CD14-positive monocyte (primary cell): ENCODE data around the gene FRAS1. TPM values are rescaled to one million over a fixed set of nuclear protein-coding genes. Genes with fewer than 3 reads are reported as not detected.
"Not testable (repeated sequence)": the region's sequence is repeated elsewhere in the genome, so short reads cannot be mapped to it uniquely, and the experiment has no call there.

Source experiments
- DNase-seq, 3 donors: peaks; one replicate each; pipeline ENCODE4 v3.0.0-alpha.2; 2011 to 2022
- H2AFZ ChIP-seq: 2 replicates; pipeline ENCODE4 v1.6.0; 2012; ENCODE audit warnings: mild to moderate bottlenecking, low read depth, low read length, inconsistent platforms; ENCODE audit not compliant: insufficient read depth, poor library complexity, severe bottlenecking
- H3K27ac ChIP-seq, 2 donors: 1 replicate in 1 of 2; 2 replicates in 1 of 2; pipeline ENCODE4 v1.5.1; 2012 to 2013; ENCODE audit warnings: low read length in 2 of 2, control low read depth in 1 of 2, inconsistent platforms in 1 of 2, low read depth in 1 of 2, mild to moderate bottlenecking in 1 of 2
- H3K27me3 ChIP-seq, 2 donors: one replicate each; pipeline versions ENCODE4 v1.6.0 to v1.6.1; 2011 to 2013; ENCODE audit warnings: low read length in 2 of 2; ENCODE audit not compliant: control insufficient read depth in 2 of 2, insufficient read depth in 2 of 2
- H3K36me3 ChIP-seq, 2 donors: replicated peaks in 1 of 2; 1 replicate in 1 of 2; 2 replicates in 1 of 2; pipeline versions ENCODE4 v1.5.1 to v1.6.1; 2012 to 2013; ENCODE audit warnings: low read length in 2 of 2, control low read depth in 1 of 2, inconsistent platforms in 1 of 2, mild to moderate bottlenecking in 1 of 2; ENCODE audit not compliant: insufficient read depth in 2 of 2, control insufficient read depth in 1 of 2
- H3K4me1 ChIP-seq, 2 donors: 1 replicate in 1 of 2; 2 replicates in 1 of 2; pipeline versions ENCODE4 v1.5.1 to v1.6.1; 2012 to 2013; ENCODE audit warnings: low read length in 2 of 2, control low read depth in 1 of 2, inconsistent platforms in 1 of 2, mild to moderate bottlenecking in 1 of 2, moderate library complexity in 1 of 2; ENCODE audit not compliant: insufficient read depth in 2 of 2, control insufficient read depth in 1 of 2
- H3K4me2 ChIP-seq: replicated peaks from 2 replicates; pipeline ENCODE3; 2012; ENCODE audit warnings: low read length, moderate library complexity, mild to moderate bottlenecking; ENCODE audit not compliant: poor library complexity, severe bottlenecking; ENCODE audit errors: extremely low read depth
- H3K4me3 ChIP-seq, 3 experiments: fragments of 200-600 bp in 1 of 3; sonication (generic) in 1 of 3; replicated peaks in 1 of 3; 1 replicate in 2 of 3; 2 replicates in 1 of 3; pipeline ENCODE4 v1.5.1; 2011 to 2013; ENCODE audit warnings: low read length in 3 of 3, mild to moderate bottlenecking in 3 of 3, control low read depth in 2 of 3, low read depth in 2 of 3, inconsistent platforms in 1 of 3, moderate library complexity in 1 of 3
- H3K79me2 ChIP-seq: 2 replicates; pipeline ENCODE4 v1.6.0; 2012; ENCODE audit warnings: mild to moderate bottlenecking, control low read depth, inconsistent platforms, low read length, moderate library complexity; ENCODE audit not compliant: insufficient read depth
- H3K9ac ChIP-seq: 2 replicates; pipeline ENCODE4 v1.6.0; 2017; ENCODE audit warnings: low read length, mild to moderate bottlenecking; ENCODE audit not compliant: insufficient read depth, poor library complexity, severe bottlenecking
- H3K9me3 ChIP-seq, 2 donors: replicated peaks in 1 of 2; 1 replicate in 1 of 2; 2 replicates in 1 of 2; pipeline versions ENCODE4 v1.5.1 to v1.6.1; 2012 to 2013; ENCODE audit warnings: low read length in 2 of 2, control low read depth in 1 of 2; ENCODE audit not compliant: control insufficient read depth in 1 of 2, insufficient read depth in 1 of 2
- H4K20me1 ChIP-seq: 2 replicates; pipeline ENCODE4 v1.6.0; 2012; ENCODE audit warnings: mild to moderate bottlenecking, low read length, control low read depth, moderate library complexity; ENCODE audit not compliant: insufficient read depth
- H3K27ac Mint-ChIP-seq, 7 donors: one replicate each; pipeline ENCODE4 v1.8.0; 2020; ENCODE audit warnings: mild to moderate bottlenecking in 7 of 7, mixed read lengths in 7 of 7, moderate library complexity in 6 of 7, inconsistent platforms in 2 of 7
- H3K27me3 Mint-ChIP-seq, 3 donors: one replicate each; pipeline ENCODE4 v1.8.0; 2021 to 2022; ENCODE audit warnings: low read depth in 3 of 3, mild to moderate bottlenecking in 3 of 3, mixed read lengths in 3 of 3, moderate library complexity in 3 of 3, inconsistent platforms in 1 of 3
- H3K36me3 Mint-ChIP-seq, 2 donors: one replicate each; pipeline ENCODE4 v1.8.0; 2020; ENCODE audit warnings: mixed read lengths in 2 of 2, inconsistent platforms in 1 of 2, mild to moderate bottlenecking in 1 of 2
- H3K4me1 Mint-ChIP-seq: one replicate; pipeline ENCODE4 v1.8.0; 2020; ENCODE audit warnings: mild to moderate bottlenecking, mixed read lengths
- H3K4me3 Mint-ChIP-seq, 2 donors: one replicate each; pipeline ENCODE4 v1.8.0; 2020; ENCODE audit warnings: mild to moderate bottlenecking in 2 of 2, mixed read lengths in 2 of 2, moderate library complexity in 1 of 2
- H3K9me3 Mint-ChIP-seq, 7 donors: one replicate each; pipeline ENCODE4 v1.8.0; 2020 to 2022; ENCODE audit warnings: mixed read lengths in 7 of 7, mild to moderate bottlenecking in 6 of 7, moderate library complexity in 6 of 7, inconsistent platforms in 2 of 7
- WGBS: methylation state at CpG from one replicate; pipeline ENCODE4 v1.1.5; 2013; ENCODE audit warnings: missing lambda C conversion rate; ENCODE audit not compliant: insufficient coverage; 5-methylcytosine and 5-hydroxymethylcytosine counted together
- intact Hi-C, 2 donors: fragments of 100-400 bp; cut with micrococcal nuclease; formaldehyde crosslinking; loops; one replicate each; pipeline versions ENCODE4 v1.15.0 to v1.15.1; 2023
- polyA plus RNA-seq, 3 donors: library from polyadenylated mRNA; depleted of rRNA in 1 of 3; unstranded in 2 of 3; stranded (reverse) in 1 of 3; fragments of 300-500 nt in 2 of 3; fragments of >200 nt in 1 of 3; fragmentation: Illumina TruSeq in 2 of 3; gene quantifications; 1 replicate in 2 of 3; 2 replicates in 1 of 3; pipeline ENCODE4 v1.2.3, GENCODE V29; 2012 to 2021
- TF ChIP-seq, protein P1 (sequence below): fragments of 200-600 bp; IDR thresholded peaks from one replicate; pipeline ENCODE4 v1.8.0; 2022; ENCODE audit warnings: antibody characterized with exemption, mild to moderate bottlenecking

Gene FRAS1
- polyA plus RNA-seq, 3 donors, result not detected

DNA sequence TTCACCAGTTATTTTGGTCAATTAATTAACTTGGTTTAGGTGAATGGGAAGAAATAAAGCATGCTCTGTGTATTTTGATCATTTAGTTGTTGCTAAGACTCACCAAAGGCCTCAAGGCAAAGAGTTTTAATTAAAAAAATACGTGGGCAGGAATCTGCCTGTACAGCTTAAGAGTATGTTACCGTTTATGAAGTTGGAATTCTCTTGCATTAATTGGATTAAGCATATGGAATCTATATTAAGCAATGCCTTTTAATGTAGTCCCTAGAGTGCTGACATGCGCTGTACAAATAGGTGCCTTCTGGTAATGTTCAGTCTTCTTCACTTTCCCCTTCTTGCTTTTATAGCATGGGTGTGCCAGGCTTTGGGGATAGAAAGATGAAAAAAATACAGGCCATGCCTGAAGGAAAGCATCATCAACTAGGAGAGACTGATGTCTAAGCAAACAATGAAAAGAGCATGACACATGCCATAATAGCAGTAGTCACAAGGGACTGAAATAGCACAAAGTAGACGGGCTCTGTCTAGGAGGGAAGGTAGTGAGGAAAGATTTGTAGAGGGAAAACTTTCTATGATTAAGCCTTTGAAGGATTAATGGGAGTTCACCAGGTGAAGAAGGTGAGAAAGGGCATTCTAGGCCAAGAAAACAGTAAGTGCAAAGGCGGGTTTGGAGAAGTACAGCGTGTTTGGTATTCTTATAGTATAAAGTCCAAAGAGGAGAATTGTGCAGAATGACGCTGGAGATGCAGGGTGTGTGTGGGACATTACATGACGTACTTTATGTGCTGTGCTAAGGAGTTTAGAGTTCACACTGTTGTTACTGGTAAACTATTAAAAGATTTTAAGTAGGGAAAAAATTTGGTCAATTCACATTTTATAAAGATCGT lies 268.4 kb downstream of the FRAS1 start:
- intact Hi-C loops, result no loop called here
- H3K36me3 ChIP-seq, result no peaks in the 10 kb centered on the region
- no peaks in the 10 kb centered on the region for H3K79me2 ChIP-seq
- H4K20me1 ChIP-seq, result no peaks in the 10 kb centered on the region
- H3K27me3 ChIP-seq, result peaks cover 2% of the 10 kb centered on the region in 2 donors
- Mint-ChIP-seq H3K4me1 (peaks cover 4% of the 10 kb centered on the region), H3K36me3 (no peaks in the 10 kb centered on the region), H3K27me3 (peaks cover 4 to 9% (median 5%) of the 10 kb centered on the region in 3 donors), H3K27ac (no peak overlapping the region), H3K9me3 (no peaks in the 10 kb centered on the region), H3K4me3 (no peak overlapping the region)
- no peak for DNase-seq
- no peak overlapping the region for H3K27ac ChIP-seq
- 79% methylated on average over 7 of the region's 9 CpGs for WGBS
- no peak overlapping the region for H3K4me3 ChIP-seq
- H3K4me1 ChIP-seq, result no peaks in the 10 kb centered on the region
- H3K9ac ChIP-seq, result no peak overlapping the region
- H3K9me3 ChIP-seq, result no peaks in the 10 kb centered on the region
- H2AFZ ChIP-seq, result no peak overlapping the region
- no peak overlapping the region for H3K4me2 ChIP-seq
- TF ChIP-seq, protein P1, sequence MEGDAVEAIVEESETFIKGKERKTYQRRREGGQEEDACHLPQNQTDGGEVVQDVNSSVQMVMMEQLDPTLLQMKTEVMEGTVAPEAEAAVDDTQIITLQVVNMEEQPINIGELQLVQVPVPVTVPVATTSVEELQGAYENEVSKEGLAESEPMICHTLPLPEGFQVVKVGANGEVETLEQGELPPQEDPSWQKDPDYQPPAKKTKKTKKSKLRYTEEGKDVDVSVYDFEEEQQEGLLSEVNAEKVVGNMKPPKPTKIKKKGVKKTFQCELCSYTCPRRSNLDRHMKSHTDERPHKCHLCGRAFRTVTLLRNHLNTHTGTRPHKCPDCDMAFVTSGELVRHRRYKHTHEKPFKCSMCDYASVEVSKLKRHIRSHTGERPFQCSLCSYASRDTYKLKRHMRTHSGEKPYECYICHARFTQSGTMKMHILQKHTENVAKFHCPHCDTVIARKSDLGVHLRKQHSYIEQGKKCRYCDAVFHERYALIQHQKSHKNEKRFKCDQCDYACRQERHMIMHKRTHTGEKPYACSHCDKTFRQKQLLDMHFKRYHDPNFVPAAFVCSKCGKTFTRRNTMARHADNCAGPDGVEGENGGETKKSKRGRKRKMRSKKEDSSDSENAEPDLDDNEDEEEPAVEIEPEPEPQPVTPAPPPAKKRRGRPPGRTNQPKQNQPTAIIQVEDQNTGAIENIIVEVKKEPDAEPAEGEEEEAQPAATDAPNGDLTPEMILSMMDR, result no peak

DNA sequence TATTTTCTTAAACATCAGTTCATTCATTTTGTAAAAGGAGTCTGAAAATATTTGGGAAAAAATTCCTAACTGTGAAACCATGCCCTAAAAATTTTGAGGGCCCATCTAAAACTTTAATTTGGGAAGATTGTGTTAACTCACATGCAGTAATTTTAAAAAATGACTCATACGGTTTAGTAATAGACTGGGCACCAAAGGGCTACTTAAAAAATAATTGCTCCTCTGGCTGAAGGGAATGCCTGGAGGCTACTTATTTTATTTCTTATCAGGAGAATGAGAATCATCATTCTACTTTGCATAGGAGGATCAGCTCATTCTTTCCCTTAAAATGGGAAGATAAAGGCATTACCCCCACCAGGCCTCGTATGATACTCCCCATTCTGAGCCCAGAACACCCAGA lies 271.5 kb downstream of the FRAS1 start:
- H3K36me3 ChIP-seq, intact Hi-C loops, H3K27me3 ChIP-seq, H3K27ac ChIP-seq, DNase-seq, H3K4me1 Mint-ChIP-seq, H3K4me1 ChIP-seq, H3K27ac Mint-ChIP-seq, H3K9ac ChIP-seq, H3K27me3 Mint-ChIP-seq, H4K20me1 ChIP-seq, H3K9me3 Mint-ChIP-seq, H3K9me3 ChIP-seq, H3K4me2 ChIP-seq, H2AFZ ChIP-seq, H3K4me3 Mint-ChIP-seq, H3K36me3 Mint-ChIP-seq, H3K4me3 ChIP-seq, H3K79me2 ChIP-seq: not testable (repeated sequence)
- WGBS, result no CpG with 5 or more reads among the region's 2 CpGs
